PC-3 (cell line): ENCODE data around the gene KCNG2. TPM values are rescaled to one million over a fixed set of nuclear protein-coding genes. Genes with fewer than 3 reads are reported as not detected.

ENCODE experiments used
- ATAC-seq: fragments of 200-7000 bp; cut with Tn5 transposase; 2 replicates; pipeline ENCODE4 v1.9.1; 2020; ENCODE audit warnings: mild to moderate bottlenecking, moderate library complexity
- BruUV-seq: library from RNA; stranded (reverse); fragments of 400-500 nt; replicated peaks from 2 replicates; lab custom pipeline; 2021; lab: Mats Ljungman, UMichigan
- CTCF ChIA-PET: fragments of 300-600 bp; sonication (Branson Sonifier 250); formaldehyde crosslinking; loops from one replicate; lab custom pipeline; 2022; ENCODE audit warnings: antibody characterized with exemption; lab: Charles Lee
- POLR2A ChIA-PET: fragments of 300-600 bp; sonication (Branson Sonifier 250); formaldehyde crosslinking; loops from one replicate; lab custom pipeline; 2022; ENCODE audit warnings: antibody characterized with exemption; ENCODE audit not compliant: unreplicated experiment; lab: Charles Lee
- DNase-seq: peaks from one replicate; pipeline ENCODE4 v3.0.0-alpha.2; 2015
- H2AFZ ChIP-seq: fragments of 300-600 bp; sonication (generic); 2 replicates; pipeline ENCODE4 v1.6.0; 2016; ENCODE audit warnings: antibody characterized with exemption, low read length
- H3F3A ChIP-seq: fragments of 300-600 bp; sonication (generic); one replicate; pipeline ENCODE4 v1.6.0; 2017; ENCODE audit warnings: antibody characterized with exemption, low read length, control low read depth, mild to moderate bottlenecking; ENCODE audit not compliant: unreplicated experiment
- H3K27ac ChIP-seq: fragments of 300-600 bp; sonication (generic); 2 replicates; pipeline ENCODE4 v1.5.1; 2016; ENCODE audit warnings: mild to moderate bottlenecking, low read length
- H3K27me3 ChIP-seq: fragments of 300-600 bp; sonication (generic); 2 replicates; pipeline ENCODE4 v1.6.1; 2016; ENCODE audit warnings: low read length, mixed read lengths
- H3K36me3 ChIP-seq: fragments of 300-600 bp; sonication (generic); 2 replicates; pipeline ENCODE4 v1.6.1; 2016; ENCODE audit warnings: low read depth, mixed run types, low read length, mixed read lengths
- H3K4me1 ChIP-seq: fragments of 300-600 bp; sonication (generic); 2 replicates; pipeline ENCODE4 v1.5.1; 2016; ENCODE audit warnings: low read length; ENCODE audit not compliant: insufficient read depth
- H3K4me2 ChIP-seq: fragments of 300-600 bp; sonication (generic); 2 replicates; pipeline ENCODE4 v1.6.0; 2016; ENCODE audit warnings: low read length
- H3K4me3 ChIP-seq: fragments of 300-600 bp; sonication (generic); 2 replicates; pipeline ENCODE4 v1.5.1; 2016; ENCODE audit warnings: mild to moderate bottlenecking, low read length, mixed read lengths
- H3K79me2 ChIP-seq: fragments of 300-600 bp; sonication (generic); 2 replicates; pipeline ENCODE4 v1.6.1; 2017; ENCODE audit warnings: low read length, mixed read lengths
- H3K9ac ChIP-seq: fragments of 300-600 bp; sonication (generic); 2 replicates; pipeline ENCODE4 v1.6.0; 2016; ENCODE audit warnings: mild to moderate bottlenecking, low read length
- H3K9me2 ChIP-seq: fragments of 300-600 bp; sonication (generic); replicated peaks from 2 replicates; pipeline ENCODE4 v1.6.1; 2016; ENCODE audit warnings: mixed run types, low read length, mixed read lengths
- H3K9me3 ChIP-seq: fragments of 300-600 bp; sonication (generic); 2 replicates; pipeline ENCODE4 v1.6.1; 2016; ENCODE audit warnings: low read length, mixed read lengths
- H4K20me1 ChIP-seq: fragments of 300-600 bp; sonication (generic); 2 replicates; pipeline ENCODE4 v1.6.1; 2016; ENCODE audit warnings: low read length, mixed read lengths
- EZH2 ChIP-seq: fragments of 300-600 bp; sonication (generic); IDR thresholded peaks from one replicate; pipeline ENCODE4 v1.6.1; 2017; ENCODE audit warnings: antibody characterized with exemption, mild to moderate bottlenecking, low read length; ENCODE audit not compliant: unreplicated experiment
- EZH2phosphoT487 ChIP-seq: fragments of 300-600 bp; sonication (generic); IDR thresholded peaks from 2 replicates; pipeline ENCODE4 v1.6.1; 2018; ENCODE audit warnings: mild to moderate bottlenecking, antibody characterized with exemption, low read length, borderline replicate concordance
- intact Hi-C: fragments of 100-400 bp; cut with micrococcal nuclease; formaldehyde crosslinking; loops from 2 replicates; pipeline ENCODE4 v1.9.0; 2023
- total RNA-seq: library from RNA; depleted of rRNA; stranded (reverse); fragments of >200 nt; gene quantifications from 2 replicates; pipeline ENCODE4 v1.2.3, GENCODE V29; 2014
- TF ChIP-seq, protein P1 (sequence below): fragments of 300-600 bp; sonication (generic); conservative IDR thresholded peaks from 2 replicates; pipeline ENCODE4 v1.5.1; 2017; ENCODE audit warnings: antibody characterized with exemption, low read depth, mild to moderate bottlenecking, low read length

KCNG2 gene
- total RNA-seq, 1 experiment from 2014 or later: not detected

DNA sequence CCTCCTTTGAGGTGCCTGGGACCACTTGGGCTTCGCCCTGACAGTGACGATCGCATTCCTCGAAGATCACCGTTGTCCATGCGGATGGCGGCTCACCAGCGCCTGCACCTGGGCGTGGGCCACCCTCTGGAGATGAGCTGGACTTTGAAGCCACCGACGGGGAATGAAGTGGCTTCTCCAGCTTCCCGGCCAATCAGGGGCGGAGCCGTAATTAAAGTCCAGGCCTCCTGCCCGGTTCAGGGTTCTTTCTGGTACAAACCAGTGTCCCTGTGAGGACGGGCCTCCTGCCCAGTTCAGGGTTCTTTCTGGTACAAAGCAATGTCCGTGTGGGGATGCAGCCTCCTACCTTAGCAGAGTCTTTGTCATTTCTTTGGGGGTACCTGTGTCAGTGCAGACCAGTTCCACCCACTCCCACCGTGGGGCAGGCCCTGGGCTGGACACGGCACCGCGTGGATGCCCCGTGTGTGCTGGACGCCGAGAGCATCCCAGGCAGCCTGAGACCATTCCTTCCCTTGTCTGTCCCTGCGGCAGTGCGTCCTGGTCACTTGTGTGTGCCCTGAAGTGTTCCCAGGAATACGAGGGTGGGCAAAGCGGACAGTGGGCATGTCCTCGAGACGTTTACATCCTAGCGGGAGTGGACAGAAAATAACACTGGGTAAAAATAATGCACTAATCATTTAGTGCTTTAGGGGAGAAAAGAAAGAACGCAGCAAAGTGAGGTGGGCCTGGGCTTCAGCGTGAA is 55.0 kb downstream of the KCNG2 start:
- Histone ChIP-seq H3K27me3 (no peaks in the 10 kb centered on the region), H3K4me3 (no peak overlapping the region), H3K9me2 (no peaks in the 10 kb centered on the region), H3K9ac (no peak overlapping the region), H3K4me1 (peaks cover 8% of the 10 kb centered on the region; the same call in 1 of the 2 replicates), H4K20me1 (no peaks in the 10 kb centered on the region), H3K79me2 (no peaks in the 10 kb centered on the region), H3K9me3 (no peaks in the 10 kb centered on the region), H3K36me3 (no peaks in the 10 kb centered on the region), H2AFZ (no peak overlapping the region), H3K27ac (no peak overlapping the region), H3K4me2 (no peak overlapping the region), H3F3A (no peaks in the 10 kb centered on the region)
- intact Hi-C loops: no loop called here
- no peak for DNase-seq
- no peak for ATAC-seq
- TF ChIP-seq EZH2phosphoT487 (no peak), EZH2 (no peak)
- TF ChIP-seq, protein P1, sequence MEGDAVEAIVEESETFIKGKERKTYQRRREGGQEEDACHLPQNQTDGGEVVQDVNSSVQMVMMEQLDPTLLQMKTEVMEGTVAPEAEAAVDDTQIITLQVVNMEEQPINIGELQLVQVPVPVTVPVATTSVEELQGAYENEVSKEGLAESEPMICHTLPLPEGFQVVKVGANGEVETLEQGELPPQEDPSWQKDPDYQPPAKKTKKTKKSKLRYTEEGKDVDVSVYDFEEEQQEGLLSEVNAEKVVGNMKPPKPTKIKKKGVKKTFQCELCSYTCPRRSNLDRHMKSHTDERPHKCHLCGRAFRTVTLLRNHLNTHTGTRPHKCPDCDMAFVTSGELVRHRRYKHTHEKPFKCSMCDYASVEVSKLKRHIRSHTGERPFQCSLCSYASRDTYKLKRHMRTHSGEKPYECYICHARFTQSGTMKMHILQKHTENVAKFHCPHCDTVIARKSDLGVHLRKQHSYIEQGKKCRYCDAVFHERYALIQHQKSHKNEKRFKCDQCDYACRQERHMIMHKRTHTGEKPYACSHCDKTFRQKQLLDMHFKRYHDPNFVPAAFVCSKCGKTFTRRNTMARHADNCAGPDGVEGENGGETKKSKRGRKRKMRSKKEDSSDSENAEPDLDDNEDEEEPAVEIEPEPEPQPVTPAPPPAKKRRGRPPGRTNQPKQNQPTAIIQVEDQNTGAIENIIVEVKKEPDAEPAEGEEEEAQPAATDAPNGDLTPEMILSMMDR: no peak
- BruUV-seq: no TSS peak
- POLR2A ChIA-PET: no interaction called here
- CTCF ChIA-PET: no interaction called here

DNA sequence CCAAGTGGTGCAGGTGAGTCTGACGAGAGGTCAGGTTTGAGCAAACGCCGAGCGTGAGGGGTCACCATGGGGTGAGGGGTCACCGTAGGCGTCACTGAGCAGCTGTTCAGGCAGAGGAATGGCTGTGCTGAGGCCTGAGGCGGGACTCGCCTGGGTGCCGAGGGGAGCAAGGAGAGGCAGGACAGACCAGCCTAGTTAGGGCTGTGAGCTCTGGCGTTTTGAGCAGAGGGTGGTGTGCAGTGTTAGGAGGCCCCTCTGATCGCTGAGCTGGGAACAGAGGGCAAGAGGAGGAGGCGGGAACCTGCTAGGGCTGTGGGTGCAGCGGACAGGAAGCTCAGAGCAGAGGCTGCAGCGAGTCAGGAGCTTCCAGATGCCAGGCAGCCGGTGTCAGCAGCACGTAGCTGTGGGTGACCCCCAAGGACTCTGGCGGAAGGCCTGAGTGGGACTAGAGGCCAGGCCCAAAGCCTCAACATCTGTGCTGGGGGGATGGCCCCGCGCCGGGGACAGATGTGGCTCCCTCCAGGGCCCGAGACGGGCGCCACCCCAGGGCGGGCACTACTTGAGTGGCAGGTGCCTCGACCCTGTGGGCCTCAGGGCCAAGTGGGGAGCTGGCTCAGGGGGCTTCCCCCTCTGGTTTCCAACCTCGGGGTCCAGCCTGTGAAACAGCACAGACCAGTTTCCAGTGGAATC is 55.7 kb downstream of the KCNG2 start:
- Histone ChIP-seq H3K9ac (no peak overlapping the region), H4K20me1 (no peaks in the 10 kb centered on the region), H3K4me1 (peaks cover 8% of the 10 kb centered on the region; the same call in 1 of the 2 replicates), H3K9me2 (no peaks in the 10 kb centered on the region), H3K4me3 (no peak overlapping the region), H3K4me2 (no peak overlapping the region), H3K9me3 (no peaks in the 10 kb centered on the region), H3K79me2 (no peaks in the 10 kb centered on the region), H3K27me3 (no peaks in the 10 kb centered on the region), H3K27ac (no peak overlapping the region), H3K36me3 (no peaks in the 10 kb centered on the region), H2AFZ (no peak overlapping the region), H3F3A (no peaks in the 10 kb centered on the region)
- POLR2A ChIA-PET: no interaction called here
- CTCF ChIA-PET: no interaction called here
- no peak for TF ChIP-seq EZH2phosphoT487
- no peak for TF ChIP-seq EZH2
- TF ChIP-seq, protein P1: no peak
- ATAC-seq (no peak), DNase-seq (no peak)
- intact Hi-C loops: no loop called here
- no TSS peak for BruUV-seq

DNA sequence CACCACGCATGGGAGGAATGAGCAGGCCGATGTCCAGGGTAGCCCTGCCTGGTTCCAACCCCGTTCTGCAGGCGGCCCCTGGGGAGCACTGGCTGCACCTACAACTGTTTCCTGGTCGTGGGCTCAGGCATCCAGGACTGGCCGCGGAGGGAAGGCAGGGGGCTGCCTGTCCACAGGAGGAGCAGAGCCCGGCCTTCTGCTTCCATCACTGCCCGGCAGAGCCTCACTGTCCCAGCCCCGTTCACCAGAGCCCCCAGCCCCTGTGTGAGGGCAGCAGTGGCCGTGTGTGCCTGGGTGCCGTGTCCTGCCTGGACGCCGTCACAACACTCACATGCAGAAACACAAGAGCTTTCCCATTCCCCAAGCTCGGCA is 56.2 kb downstream of the KCNG2 start:
- BruUV-seq: no TSS peak
- Histone ChIP-seq H3F3A (no peaks in the 10 kb centered on the region), H3K4me3 (no peak overlapping the region), H3K79me2 (no peaks in the 10 kb centered on the region), H4K20me1 (no peaks in the 10 kb centered on the region), H3K36me3 (no peaks in the 10 kb centered on the region), H3K4me1 (peaks cover 8% of the 10 kb centered on the region; the same call in 1 of the 2 replicates), H3K27ac (no peak overlapping the region), H3K9me3 (no peaks in the 10 kb centered on the region), H3K4me2 (no peak overlapping the region), H3K27me3 (no peaks in the 10 kb centered on the region), H3K9ac (no peak overlapping the region), H2AFZ (no peak overlapping the region), H3K9me2 (no peaks in the 10 kb centered on the region)
- intact Hi-C loops: no loop called here
- ChIA-PET CTCF (no interaction called here), POLR2A (no interaction called here)
- no peak for TF ChIP-seq EZH2phosphoT487
- TF ChIP-seq, protein P1: no peak
- TF ChIP-seq EZH2: no peak
- ATAC-seq: no peak
- no peak for DNase-seq
